HG02588 (cell line): ENCODE measurements around the gene ZNF451.

Source experiments
- ATAC-seq: cut with Tn5 transposase; IDR thresholded peaks from one replicate; pipeline ENCODE4 v1.9.1; 2021; ENCODE audit warnings: mild to moderate bottlenecking, moderate library complexity; ENCODE audit not compliant: unreplicated experiment

The ZNF451 gene

GRCh38 chr6:57201718-57202117 lies 111.7 kb downstream of the ZNF451 start:
- no peak for ATAC-seq

GRCh38 chr6:57205550-57206328 lies 115.8 kb downstream of the ZNF451 start:
- ATAC-seq = no peak

GRCh38 chr6:57207141-57207540 lies 117.2 kb downstream of the ZNF451 start:
- no peak for ATAC-seq

- ATAC-seq = no peak
Observed at GRCh38 chr6:57207872-57208271, 117.9 kb downstream of the ZNF451 start.

- no peak for ATAC-seq
Observed at GRCh38 chr6:57209030-57209429, 119.0 kb downstream of the ZNF451 start.

GRCh38 chr6:57210060-57210459 lies 120.1 kb downstream of the ZNF451 start:
- ATAC-seq = no peak

GRCh38 chr6:57215260-57215659 lies 125.3 kb downstream of the ZNF451 start:
- ATAC-seq = no peak

- ATAC-seq = no peak
Observed at GRCh38 chr6:57216235-57217101, 126.5 kb downstream of the ZNF451 start.

GRCh38 chr6:57217270-57217669 lies 127.3 kb downstream of the ZNF451 start:
- no peak for ATAC-seq
